HG03064 (cell line): ENCODE data around the gene KRT7.

Experiments used
- ATAC-seq: cut with Tn5 transposase; IDR thresholded peaks from one replicate; pipeline ENCODE4 v1.9.1; 2021; ENCODE audit warnings: low read depth; ENCODE audit not compliant: unreplicated experiment

The KRT7 gene

GRCh38 chr12:52294803-52295202, 61.8 kb downstream of the KRT7 start:
- ATAC-seq: no peak

- no peak for ATAC-seq
Observed at GRCh38 chr12:52295663-52296062, 62.6 kb downstream of the KRT7 start.

GRCh38 chr12:52296572-52297215, 63.7 kb downstream of the KRT7 start:
- no peak for ATAC-seq
